GM12864 (cell line): ENCODE data around the gene SYT15.
"Not testable (repeated sequence)": the region's sequence is repeated elsewhere in the genome, so short reads cannot be mapped to it uniquely, and the experiment has no call there.

Experiments used
- DNase-seq: peaks from one replicate; pipeline ENCODE4 v3.0.0-alpha.2; 2011; ENCODE audit warnings: low read depth
- H3K4me3 ChIP-seq: 2 replicates; pipeline ENCODE4 v1.5.1; 2011; ENCODE audit warnings: mild to moderate bottlenecking, low read depth, low read length, control low read depth
- TF ChIP-seq, protein P1 (sequence below): IDR thresholded peaks from 2 replicates; pipeline ENCODE4 v1.5.1; 2011; ENCODE audit warnings: low read depth, mild to moderate bottlenecking, moderate library complexity, low read length, control low read depth, inconsistent platforms; ENCODE audit errors: missing control alignments

Gene SYT15

DNA sequence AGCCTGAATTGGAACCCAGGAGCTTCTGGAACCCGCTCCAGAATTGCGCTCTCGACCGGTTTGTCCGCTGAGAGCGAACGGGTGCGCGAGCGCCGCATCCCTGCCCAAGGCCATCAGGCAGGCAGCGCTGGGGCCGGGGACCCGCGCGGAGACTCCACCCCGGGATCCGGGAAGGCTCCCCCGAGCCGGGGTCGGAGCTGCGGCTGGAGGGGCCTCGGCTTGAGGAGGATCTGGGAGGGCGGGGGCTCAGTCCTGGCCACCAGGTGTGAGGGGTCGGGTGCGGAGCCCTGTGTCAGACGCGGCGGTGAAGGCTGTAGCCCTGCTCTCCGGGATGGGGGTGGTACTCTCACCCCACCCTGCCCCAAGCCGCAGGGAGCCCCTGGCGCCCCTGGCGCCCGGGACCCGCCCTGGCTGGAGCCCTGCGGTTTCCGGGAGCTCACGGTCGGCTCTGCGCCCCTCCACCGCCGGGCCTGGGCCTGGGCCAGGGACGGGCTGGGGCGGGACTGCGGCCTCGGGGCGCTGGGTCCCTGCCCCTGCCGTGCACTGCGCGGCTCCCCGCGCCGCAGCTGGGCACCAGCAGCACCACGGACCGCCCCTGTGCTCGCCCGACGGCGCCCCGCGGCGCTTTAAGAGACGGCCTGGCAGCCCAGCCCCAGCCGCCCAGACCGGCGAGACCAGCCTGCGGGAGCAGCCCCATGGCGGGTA is at the start of gene SYT15:
SYT15 (plus strand) TSS at position 655 of the 705 bp plus-strand sequence; CDS start at position 696, 41 bp downstream.
- H3K4me3 ChIP-seq, DNase-seq: not testable (repeated sequence)

DNA sequence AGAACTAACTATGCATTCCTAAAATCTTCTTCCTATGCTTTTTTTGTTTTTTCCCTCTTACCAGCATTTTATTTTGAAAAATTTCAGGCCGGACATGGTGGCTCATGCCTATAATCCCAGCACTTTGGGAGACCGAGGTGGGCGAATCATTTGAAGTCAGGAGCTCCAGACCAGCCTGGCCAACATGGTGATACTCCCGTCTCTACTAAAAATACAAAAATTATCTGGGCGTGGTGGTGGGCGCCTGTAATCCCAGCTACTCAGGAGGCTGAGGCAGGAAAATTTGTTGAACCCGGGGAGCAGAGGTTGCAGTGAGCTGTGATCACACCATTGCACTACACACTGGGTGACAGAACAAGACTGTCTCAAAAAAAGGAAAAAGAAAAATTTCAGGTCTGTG is 49.2 kb upstream of the SYT15 start:
- H3K4me3 ChIP-seq, DNase-seq: not testable (repeated sequence)

DNA sequence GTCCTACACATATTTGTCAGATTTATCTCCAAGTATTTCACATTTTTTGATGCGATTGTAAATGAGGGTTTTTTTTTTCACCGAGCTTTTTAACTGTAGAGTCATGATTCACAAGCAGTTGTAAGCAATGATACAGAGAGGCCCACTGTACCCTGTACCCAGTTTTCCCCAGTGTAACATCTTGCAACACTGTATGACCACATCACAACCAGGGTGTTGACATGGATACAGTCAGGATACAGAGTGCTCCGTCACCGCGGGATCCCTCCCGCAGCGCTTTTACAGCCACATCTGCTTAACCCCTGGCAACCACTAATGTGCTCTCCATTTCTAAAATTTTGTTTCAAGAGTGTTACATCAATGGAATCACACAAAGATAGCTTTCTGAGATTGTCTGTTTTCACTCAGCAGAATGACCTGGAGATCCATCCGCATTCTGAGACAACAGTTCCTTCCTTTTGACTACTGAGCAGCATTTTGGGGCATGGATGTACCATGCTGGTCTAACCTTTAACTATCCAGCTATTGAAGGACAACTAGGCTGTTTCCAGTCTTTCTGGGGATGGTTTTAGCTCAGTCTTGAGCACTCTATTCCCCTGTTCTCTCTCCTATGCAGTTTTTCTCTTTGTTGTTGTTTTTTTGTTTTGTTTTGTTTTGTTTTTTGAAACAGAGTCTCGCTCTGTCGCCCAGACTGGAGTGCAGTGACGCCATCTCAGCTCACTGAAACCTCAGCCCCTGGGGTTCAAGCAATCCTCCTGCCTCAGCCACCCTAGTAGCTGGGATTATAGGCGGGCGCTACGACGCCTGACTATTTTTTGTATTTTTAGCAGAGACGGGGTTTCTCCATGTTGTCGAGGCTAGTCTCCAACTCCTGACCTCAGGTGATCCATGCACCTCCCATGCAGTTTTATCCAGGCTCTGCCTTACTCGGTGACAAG is 48.4 kb upstream of the SYT15 start:
- no peak for DNase-seq
- H3K4me3 ChIP-seq: no peak overlapping the region
- TF ChIP-seq, protein P1, sequence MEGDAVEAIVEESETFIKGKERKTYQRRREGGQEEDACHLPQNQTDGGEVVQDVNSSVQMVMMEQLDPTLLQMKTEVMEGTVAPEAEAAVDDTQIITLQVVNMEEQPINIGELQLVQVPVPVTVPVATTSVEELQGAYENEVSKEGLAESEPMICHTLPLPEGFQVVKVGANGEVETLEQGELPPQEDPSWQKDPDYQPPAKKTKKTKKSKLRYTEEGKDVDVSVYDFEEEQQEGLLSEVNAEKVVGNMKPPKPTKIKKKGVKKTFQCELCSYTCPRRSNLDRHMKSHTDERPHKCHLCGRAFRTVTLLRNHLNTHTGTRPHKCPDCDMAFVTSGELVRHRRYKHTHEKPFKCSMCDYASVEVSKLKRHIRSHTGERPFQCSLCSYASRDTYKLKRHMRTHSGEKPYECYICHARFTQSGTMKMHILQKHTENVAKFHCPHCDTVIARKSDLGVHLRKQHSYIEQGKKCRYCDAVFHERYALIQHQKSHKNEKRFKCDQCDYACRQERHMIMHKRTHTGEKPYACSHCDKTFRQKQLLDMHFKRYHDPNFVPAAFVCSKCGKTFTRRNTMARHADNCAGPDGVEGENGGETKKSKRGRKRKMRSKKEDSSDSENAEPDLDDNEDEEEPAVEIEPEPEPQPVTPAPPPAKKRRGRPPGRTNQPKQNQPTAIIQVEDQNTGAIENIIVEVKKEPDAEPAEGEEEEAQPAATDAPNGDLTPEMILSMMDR: no peak

DNA sequence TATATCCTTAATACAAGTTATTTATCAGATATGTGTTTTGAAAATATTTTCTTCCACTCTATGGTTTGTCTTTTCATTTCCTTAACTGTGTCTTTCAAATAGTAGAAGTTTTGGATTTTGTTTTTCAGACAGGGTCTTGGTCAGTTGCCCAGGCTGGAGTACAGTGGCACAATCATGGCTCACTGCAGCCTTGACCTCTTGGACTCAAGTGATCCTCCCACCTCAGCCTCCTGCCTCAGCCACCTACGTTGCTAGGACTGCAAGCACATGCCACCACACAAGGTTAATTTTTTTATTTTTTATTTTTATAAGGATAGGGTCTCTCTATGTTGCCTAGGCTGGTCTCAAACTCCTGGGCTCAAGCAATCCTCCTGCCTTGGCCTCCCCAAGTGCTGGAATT is 46.7 kb upstream of the SYT15 start:
- not testable (repeated sequence) for H3K4me3 ChIP-seq

DNA sequence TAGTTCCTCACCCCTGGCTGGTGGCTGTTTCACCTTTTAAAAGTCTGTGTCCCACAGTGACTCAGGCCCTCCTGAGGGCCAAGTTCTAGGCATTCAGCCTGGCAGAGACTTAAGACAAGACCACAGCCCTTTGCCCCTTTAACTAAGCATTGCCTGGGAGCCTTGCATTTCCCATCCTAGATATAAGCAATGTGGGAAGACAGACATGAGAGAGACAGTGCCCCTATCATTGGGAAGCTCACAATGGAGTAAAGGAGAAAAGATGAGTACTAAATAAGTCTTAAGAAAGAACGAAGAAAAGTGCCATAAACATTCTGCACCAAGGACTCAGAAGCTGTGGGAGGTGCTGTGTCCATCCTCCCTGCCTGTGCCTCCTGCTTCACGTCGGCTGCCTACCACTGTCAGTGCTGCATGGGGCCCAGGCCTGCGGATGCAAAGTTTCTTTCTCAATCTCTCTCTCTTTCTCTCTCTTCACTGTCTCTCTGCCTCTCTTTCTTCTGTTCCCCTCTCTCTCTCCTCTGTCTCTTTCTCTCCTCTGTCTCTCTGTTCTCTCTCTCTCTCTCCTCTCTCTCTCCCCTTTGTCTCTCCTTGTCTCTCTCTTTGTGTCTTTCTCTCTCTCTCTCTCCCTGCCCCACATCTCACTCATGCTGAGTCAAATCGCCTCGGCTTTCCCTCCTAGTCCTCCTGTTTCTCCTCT is 44.0 kb upstream of the SYT15 start:
- TF ChIP-seq, protein P1: no peak
- no peak overlapping the region for H3K4me3 ChIP-seq
- DNase-seq: no peak

More for the DNA sequence above, 46.7 kb upstream of the SYT15 start:
- DNase-seq: not testable (repeated sequence)

DNA sequence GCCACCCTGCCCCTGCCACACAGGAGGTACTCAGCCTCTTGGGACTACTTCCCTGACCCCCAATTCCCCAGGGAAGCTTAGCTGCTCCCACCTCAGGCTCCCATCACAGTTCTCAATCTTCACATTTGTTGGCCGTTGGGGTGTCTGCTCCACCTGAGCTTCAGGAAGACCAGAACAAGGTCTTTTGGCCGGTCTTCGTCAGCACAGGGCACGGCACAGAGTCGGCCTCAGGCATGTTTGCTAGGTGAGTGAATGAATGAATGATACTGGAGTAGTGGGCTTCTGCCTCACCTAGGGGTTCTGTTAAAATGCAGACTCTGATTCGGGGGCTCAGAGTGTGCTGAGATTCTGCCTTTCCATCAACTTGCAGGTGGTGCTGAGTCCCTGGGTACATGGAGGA is 42.8 kb upstream of the SYT15 start:
- no peak for DNase-seq
- TF ChIP-seq, protein P1: no peak
- H3K4me3 ChIP-seq: no peak overlapping the region

DNA sequence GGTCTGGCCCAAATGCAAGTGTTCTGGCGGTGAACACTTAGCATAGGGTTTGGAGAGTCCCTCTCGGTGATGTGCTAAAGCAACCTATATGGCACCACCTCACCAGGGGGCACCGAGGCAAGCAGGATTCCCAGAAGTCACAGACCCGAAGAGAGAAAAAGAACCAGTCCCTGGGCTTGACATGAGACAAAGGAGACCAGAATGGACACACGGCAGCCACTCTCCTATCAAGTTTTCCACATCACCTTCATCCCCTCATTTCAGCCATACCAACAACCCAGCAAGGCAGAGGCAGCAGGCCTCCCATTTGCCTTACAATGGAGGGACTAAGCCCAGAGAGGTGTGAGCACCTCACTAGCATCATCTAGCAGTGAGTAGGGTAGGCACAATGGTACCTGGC is 42.1 kb upstream of the SYT15 start:
- no peak for DNase-seq
- TF ChIP-seq, protein P1: no peak
- H3K4me3 ChIP-seq: no peak overlapping the region

DNA sequence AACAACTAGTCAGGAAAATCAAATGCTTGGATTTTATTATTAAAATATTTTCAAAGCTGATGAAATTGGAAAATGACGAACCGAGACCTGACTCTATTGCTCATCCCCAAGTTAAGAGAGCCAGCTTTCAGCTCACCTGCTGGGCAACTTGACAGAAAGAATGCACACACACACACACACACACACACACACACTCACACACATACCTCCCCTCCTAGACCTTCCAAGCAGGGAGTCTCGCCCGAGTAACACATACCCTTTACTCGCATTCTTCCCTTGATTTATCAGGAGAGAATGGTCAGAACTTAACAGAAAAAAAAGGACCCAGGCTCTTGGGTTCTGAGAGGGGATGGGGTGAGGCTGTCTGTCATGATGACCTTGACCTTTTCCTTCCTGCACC is 41.6 kb upstream of the SYT15 start:
- DNase-seq: no peak
- TF ChIP-seq, protein P1: no peak
- no peak overlapping the region for H3K4me3 ChIP-seq
